Measurements from ENCODE around the gene KIF6.
"Not testable (repeated sequence)": the region's sequence is repeated elsewhere in the genome, so short reads cannot be mapped to it uniquely, and the experiment has no call there.

KIF6 gene

DNA sequence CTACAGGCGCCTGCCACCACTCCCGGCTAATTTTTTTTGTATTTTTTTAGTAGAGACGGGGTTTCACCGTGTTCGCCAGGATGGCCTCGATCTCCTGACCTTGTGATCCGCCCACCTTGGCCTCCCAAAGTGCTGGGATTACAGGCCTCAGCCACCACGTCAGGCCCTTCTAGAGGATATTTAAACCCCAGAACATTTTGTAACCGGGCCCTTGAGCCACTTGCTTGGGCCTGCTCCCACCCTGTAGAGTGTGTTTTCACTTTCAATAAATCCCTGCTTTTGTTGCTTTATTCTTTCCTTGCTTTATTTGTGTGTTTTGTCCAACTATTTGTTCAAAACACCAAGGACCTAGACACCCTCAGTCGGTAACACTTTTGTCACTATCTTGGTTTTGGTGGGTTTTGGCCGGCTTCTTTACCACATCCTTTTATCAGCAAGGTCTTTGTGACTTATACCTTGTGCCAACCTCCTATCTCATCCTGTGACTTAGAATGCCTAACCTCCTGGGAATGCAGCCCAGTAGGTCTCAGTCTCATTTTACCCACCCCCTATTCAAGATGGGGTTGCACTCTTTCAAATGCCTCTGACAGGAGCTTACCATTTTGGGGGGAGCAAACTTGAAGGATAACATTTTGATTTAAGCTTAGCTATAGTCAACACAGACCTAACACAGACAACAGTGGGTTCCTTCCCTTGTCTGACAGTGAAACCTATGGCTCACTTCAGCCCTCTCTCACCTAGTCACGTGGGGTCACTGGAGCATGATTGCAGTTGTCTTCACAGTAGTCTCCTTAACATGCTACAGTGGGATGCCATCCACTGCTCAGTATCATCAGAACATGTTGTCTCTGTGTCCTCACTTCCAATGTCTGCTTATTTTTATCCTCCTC lies 27.9 kb upstream of the KIF6 start:
- TF ChIP-seq, protein P1, sequence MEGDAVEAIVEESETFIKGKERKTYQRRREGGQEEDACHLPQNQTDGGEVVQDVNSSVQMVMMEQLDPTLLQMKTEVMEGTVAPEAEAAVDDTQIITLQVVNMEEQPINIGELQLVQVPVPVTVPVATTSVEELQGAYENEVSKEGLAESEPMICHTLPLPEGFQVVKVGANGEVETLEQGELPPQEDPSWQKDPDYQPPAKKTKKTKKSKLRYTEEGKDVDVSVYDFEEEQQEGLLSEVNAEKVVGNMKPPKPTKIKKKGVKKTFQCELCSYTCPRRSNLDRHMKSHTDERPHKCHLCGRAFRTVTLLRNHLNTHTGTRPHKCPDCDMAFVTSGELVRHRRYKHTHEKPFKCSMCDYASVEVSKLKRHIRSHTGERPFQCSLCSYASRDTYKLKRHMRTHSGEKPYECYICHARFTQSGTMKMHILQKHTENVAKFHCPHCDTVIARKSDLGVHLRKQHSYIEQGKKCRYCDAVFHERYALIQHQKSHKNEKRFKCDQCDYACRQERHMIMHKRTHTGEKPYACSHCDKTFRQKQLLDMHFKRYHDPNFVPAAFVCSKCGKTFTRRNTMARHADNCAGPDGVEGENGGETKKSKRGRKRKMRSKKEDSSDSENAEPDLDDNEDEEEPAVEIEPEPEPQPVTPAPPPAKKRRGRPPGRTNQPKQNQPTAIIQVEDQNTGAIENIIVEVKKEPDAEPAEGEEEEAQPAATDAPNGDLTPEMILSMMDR (conservative IDR thresholded peaks at IDR 0.05; ENCODE audit: low read depth, low read length) = no peak
- H3K4me3 ChIP-seq (ENCODE audit: low read length) = no peak overlapping the region
- no peak for DNase-seq (ENCODE audit: low read depth)

DNA sequence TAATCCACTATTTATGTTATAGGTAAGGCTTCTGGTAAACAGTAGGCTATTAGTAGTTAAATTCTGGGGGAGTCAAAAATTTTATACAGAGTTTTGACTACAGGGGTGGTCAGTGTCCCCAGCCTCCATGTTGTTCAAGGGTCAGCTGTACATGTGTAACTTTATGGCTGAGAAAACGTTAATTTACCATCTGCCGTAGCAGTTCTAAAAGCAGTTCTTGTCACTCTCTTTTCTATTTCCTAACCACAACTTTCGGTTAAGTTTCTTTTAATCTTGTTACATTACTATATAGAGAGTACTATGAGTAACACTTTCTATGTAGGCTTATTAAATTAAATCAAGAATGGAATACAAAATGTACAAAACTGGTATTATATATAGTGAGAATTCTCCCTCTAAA lies 21.6 kb upstream of the KIF6 start:
- TF ChIP-seq, protein P1 (conservative IDR thresholded peaks at IDR 0.05; ENCODE audit: low read depth, low read length) = no peak
- DNase-seq (ENCODE audit: low read depth) = no peak
- H3K4me3 ChIP-seq (ENCODE audit: low read length) = no peak overlapping the region

DNA sequence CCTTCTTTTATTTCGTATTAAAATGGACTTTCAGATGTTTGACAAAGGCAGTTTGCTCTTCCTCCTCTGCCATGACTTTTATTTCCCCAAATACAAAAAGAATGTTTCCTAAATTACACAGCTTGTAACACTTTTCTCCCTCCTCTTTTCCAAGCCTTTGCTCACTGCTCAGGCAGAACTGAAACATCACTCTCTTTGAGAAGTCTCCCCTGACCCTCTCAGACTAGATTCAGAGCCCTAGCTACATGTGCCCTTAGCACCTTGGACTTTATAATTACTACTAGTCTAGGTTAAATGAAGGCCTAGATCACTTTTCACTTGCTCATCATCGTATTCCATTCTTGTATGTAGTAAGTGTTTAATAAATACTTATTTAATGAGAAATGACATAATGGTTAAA lies 8.5 kb upstream of the KIF6 start:
- DNase-seq (ENCODE audit: low read depth) = no peak
- H3K4me3 ChIP-seq (ENCODE audit: low read length) = no peak overlapping the region
- TF ChIP-seq, protein P1 (conservative IDR thresholded peaks at IDR 0.05; ENCODE audit: low read depth, low read length) = no peak

DNA sequence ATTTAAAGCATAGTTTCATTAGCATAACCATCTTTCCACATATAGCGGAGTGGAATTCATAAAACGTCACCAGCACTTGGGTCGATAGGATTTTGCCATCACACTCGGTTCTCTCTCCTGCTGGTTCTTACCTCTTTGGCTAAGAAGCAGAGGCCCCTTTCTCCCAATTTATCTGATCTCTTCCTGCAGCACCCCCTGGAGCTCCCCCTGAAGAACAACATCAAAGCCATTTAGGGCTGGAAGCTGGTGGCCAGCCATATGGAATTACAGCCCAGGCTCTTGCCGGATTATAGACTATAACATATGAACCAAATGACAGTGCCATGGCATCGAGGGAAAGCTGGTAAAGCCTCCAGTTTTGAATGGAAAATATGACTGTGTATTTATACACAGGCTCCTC lies 6.4 kb upstream of the KIF6 start:
- H3K4me3 ChIP-seq (ENCODE audit: low read length) = no peak overlapping the region
- DNase-seq (ENCODE audit: low read depth) = no peak
- TF ChIP-seq, protein P1 (conservative IDR thresholded peaks at IDR 0.05; ENCODE audit: low read depth, low read length) = peak; percentile 17

DNA sequence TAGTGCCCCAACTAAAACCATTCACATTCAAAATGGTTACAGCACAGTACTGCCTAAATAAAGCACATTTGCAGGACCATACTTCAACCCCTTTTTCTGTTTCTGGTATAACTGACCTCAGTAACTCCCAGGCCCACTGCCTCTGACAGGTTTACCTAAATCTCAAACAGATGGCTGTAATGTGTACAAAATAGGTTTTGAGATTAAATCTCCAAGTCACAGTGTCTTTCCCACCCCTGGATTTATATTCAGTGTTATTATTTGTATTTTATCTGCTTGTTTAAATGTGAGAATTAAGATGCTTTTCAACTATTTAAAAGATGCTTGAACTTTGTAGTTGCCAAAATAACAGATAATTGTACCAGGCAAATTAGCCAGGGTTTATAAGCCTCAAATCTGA lies 4.7 kb upstream of the KIF6 start:
- H3K4me3 ChIP-seq (ENCODE audit: low read length) = no peak overlapping the region
- no peak for DNase-seq (ENCODE audit: low read depth)
- TF ChIP-seq, protein P1 (conservative IDR thresholded peaks at IDR 0.05; ENCODE audit: low read depth, low read length) = no peak

DNA sequence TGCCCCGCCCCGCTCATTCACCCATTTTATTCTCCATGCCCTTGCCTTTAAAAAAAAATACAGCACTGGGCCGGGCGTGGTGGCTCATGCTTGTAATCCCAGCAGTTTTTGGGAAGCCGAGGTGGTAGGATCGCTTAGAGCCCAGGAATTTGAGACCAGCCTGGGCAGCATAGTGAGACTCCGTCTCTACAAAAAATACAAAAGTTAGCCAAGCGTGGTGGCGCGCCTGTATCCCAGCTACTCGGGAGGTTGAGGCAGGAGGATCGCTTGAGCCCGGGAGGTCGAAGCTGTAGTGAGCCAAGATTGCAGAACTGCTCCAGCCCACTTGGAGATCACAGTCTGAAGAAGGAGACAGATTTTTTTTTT lies 407 bp upstream of the KIF6 start:
- DNase-seq (ENCODE audit: low read depth) = no peak
- H3K4me3 ChIP-seq (ENCODE audit: low read length) = peak overlapping the region; percentile 36
- TF ChIP-seq, protein P1 (conservative IDR thresholded peaks at IDR 0.05; ENCODE audit: low read depth, low read length) = no peak

DNA sequence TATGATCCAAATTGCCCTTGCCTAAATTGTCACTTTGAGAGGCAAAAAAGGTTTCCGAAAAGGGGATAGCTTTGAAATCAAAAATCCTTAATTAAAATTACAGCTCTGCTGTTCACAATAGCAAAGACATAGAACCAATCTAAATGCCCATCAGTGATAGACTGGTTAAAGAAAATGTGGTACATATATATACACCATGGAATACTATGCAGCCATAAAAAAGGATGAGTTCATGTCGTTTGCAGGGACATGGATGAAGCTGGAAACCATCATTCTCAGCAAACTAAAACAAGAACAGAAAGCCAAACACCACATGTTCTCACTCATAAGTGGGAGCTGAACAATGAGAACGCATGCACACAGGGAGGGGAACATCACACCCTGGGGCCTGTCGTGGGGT lies 1.9 kb downstream of the KIF6 start:
- H3K4me3 ChIP-seq (ENCODE audit: low read length); DNase-seq (ENCODE audit: low read depth): not testable (repeated sequence)
